Prostate gland (tissue), 2 donors: ENCODE measurements around the gene PRMT3. TPM values are rescaled to one million over a fixed set of nuclear protein-coding genes. Genes with fewer than 3 reads are reported as not detected.

Experiments
- DNase-seq: peaks from one replicate; pipeline ENCODE4 v3.0.0-alpha.2; 2019; ENCODE audit warnings: low spot score
- H3K27ac ChIP-seq, 2 donors: fragments of 200-600 bp; sonication (generic); 2 replicates each; pipeline ENCODE4 v1.5.1; 2017 to 2019
- H3K27me3 ChIP-seq: fragments of 200-600 bp; sonication (generic); replicated peaks from 2 replicates; pipeline ENCODE4 v1.5.1; 2019; ENCODE audit not compliant: insufficient read depth
- H3K36me3 ChIP-seq, 2 donors: fragments of 200-600 bp; sonication (generic); 1 replicate in 1 of 2; 2 replicates in 1 of 2; pipeline versions ENCODE4 v1.5.1 to v1.8.1; 2017 to 2019
- H3K4me1 ChIP-seq: fragments of 200-600 bp; sonication (generic); replicated peaks from 2 replicates; pipeline ENCODE4 v1.5.1; 2019
- H3K4me3 ChIP-seq, 2 donors: fragments of 200-600 bp; sonication (generic); 2 replicates each; pipeline ENCODE4 v1.5.1; 2017 to 2019
- H3K9me3 ChIP-seq: fragments of 200-600 bp; sonication (generic); 2 replicates; pipeline ENCODE4 v1.5.1; 2017
- POLR2A ChIP-seq: fragments of 450-650 bp; IDR thresholded peaks from one replicate; pipeline ENCODE4 v1.6.1; 2016; ENCODE audit warnings: antibody characterized with exemption, mild to moderate bottlenecking
- POLR2AphosphoS5 ChIP-seq: sonication (generic); formaldehyde crosslinking; IDR thresholded peaks from one replicate; pipeline ENCODE4 v1.6.1; 2017; ENCODE audit warnings: antibody characterized with exemption
- WGBS: methylation state at CpG from one replicate; pipeline ENCODE4 v1.1.5; 2018; 5-methylcytosine and 5-hydroxymethylcytosine counted together
- intact Hi-C: fragments of 100-400 bp; cut with DNase I; formaldehyde crosslinking; loops from one replicate; pipeline ENCODE4 v1.14.2; 2022
- total RNA-seq, 2 donors: library from RNA; depleted of rRNA; stranded (reverse); fragments of >200 nt; gene quantifications; one replicate each; pipeline ENCODE4 v1.1.0, GENCODE V29; 2016
- TF ChIP-seq, protein P1 (sequence below), 4 experiments: fragments of 200-600 bp in 2 of 4; fragments of 450-650 bp in 2 of 4; sonication (generic) in 2 of 4; IDR thresholded peaks; 1 replicate in 3 of 4; 2 replicates in 1 of 4; pipeline ENCODE4 v1.5.1; 2016 to 2019; ENCODE audit warnings: antibody characterized with exemption in 4 of 4, mild to moderate bottlenecking in 2 of 4, moderate library complexity in 2 of 4

The PRMT3 gene
- 10 to 100 TPM; 13.8 to 18.7 TPM for total RNA-seq

DNA sequence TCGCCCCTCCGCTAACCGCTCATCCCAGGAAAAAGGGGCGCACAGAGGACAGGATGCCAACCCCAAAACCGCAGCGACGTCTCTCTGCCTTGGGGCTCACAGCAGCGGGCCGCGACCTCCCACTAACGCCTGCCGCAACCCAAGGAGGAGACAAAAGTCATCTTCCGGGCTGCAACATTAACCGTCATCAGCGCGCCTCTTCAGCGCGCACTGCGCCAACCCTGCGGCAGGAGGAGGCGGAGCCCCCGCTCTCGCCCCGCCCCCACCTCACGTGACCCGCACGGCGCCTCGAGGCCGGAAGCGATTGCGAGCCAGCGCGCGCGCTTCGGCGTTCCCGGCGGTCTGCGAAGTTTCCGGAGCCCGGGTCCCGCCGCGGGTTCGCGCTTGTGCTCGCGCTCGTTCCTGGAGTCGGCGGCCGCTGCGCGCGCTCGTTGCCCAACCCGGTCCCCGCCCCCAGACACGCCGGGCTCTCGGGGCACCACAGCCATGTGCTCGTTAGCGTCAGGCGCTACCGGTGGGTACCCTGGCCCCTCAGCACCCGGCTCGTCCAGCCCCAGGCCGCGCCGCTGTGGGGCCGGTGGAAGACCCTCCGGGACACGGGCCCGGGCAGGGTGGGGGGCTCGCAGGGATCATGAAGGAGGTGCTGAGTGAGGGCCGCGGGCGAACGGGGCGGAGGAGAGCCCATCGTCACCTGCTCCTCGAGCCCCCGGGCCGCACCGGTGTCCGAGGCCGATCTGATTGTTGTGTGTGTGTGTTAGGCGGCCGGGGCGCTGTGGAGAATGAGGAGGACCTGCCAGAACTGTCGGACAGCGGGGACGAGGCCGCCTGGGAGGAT is at the start of gene PRMT3:
Gene PRMT3, plus strand, starts transcription at position 456 of the 835 bp plus-strand sequence. Its CDS starts 31 bp downstream, at position 487.
- intact Hi-C loops = loop anchor here (5.0 kb wide), 1 partner anchor 225 kb away; no protein-coding TSS in a partner anchor
- Histone ChIP-seq H3K27me3 (no peaks in the 10 kb centered on the region), H3K36me3 (no peaks in the 10 kb centered on the region), H3K9me3 (no peaks in the 10 kb centered on the region), H3K4me3 (peak within 1 kb of the TSS; percentile 80 to 92), H3K4me1 (no peaks in the 10 kb centered on the region), H3K27ac (peak within 1 kb of the TSS; percentile 90 to 93)
- WGBS = under 1% methylated on average over 48 of the region's 96 CpGs
- peak; percentile 87 for TF ChIP-seq POLR2AphosphoS5
- TF ChIP-seq, protein P1, sequence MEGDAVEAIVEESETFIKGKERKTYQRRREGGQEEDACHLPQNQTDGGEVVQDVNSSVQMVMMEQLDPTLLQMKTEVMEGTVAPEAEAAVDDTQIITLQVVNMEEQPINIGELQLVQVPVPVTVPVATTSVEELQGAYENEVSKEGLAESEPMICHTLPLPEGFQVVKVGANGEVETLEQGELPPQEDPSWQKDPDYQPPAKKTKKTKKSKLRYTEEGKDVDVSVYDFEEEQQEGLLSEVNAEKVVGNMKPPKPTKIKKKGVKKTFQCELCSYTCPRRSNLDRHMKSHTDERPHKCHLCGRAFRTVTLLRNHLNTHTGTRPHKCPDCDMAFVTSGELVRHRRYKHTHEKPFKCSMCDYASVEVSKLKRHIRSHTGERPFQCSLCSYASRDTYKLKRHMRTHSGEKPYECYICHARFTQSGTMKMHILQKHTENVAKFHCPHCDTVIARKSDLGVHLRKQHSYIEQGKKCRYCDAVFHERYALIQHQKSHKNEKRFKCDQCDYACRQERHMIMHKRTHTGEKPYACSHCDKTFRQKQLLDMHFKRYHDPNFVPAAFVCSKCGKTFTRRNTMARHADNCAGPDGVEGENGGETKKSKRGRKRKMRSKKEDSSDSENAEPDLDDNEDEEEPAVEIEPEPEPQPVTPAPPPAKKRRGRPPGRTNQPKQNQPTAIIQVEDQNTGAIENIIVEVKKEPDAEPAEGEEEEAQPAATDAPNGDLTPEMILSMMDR (IDR thresholded peaks at IDR 0.05) = peak; percentile 41 to 99 (median 96)
- peak; percentile 71 for TF ChIP-seq POLR2A
- DNase-seq = peak; percentile 94

DNA sequence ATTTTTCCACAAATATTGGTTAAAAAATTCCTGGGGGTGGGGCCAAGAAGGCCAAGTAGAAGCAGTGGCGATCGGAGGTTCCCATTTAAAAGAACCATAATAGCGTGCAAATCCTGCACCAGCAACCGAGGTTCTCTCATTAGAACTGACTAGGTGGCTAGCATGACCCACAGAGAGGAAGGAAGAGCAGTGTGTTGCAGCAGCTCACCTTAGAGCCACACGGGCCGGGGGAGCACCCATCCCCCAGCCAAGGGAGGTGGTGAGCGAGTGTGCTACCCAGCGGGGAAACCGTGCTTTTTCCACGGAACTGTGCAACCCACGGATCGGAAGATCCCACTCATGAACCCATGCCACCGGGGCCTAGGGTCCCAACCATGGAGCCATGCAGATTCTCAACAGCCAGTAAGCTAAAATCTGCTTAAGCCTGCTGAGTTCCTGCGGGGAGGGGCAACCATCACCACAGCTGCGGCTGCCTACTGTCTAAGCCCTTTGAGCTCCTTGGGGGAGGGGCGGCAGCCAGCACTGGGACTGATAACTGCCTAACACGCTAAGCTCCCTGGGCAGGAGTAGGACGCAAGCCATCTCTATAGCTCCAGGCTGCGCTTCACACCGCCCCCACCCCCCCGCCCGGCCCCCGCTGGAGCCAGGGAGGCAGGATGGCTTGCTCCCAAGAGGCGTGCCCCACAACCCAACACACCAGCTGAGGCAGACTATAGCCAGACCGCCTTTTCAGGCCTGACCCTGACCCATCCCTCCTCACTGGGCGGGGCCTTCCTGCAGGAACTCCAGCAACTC is 45.0 kb upstream of the PRMT3 start:
- no peaks in the 10 kb centered on the region for H3K9me3 ChIP-seq
- whole genome bisulfite sequencing = 32% methylated on average over 26 of the region's 26 CpGs
- no peak for TF ChIP-seq POLR2AphosphoS5
- no peak for TF ChIP-seq POLR2A
- TF ChIP-seq, protein P1 (IDR thresholded peaks at IDR 0.05) = no peak
- H3K4me3 ChIP-seq = no peak overlapping the region
- H3K4me1 ChIP-seq = no peaks in the 10 kb centered on the region
- peaks cover 7% of the 10 kb centered on the region for H3K27me3 ChIP-seq
- H3K36me3 ChIP-seq = no peaks in the 10 kb centered on the region
- no peak overlapping the region for H3K27ac ChIP-seq
- intact Hi-C loops = no loop called here
- no peak for DNase-seq

DNA sequence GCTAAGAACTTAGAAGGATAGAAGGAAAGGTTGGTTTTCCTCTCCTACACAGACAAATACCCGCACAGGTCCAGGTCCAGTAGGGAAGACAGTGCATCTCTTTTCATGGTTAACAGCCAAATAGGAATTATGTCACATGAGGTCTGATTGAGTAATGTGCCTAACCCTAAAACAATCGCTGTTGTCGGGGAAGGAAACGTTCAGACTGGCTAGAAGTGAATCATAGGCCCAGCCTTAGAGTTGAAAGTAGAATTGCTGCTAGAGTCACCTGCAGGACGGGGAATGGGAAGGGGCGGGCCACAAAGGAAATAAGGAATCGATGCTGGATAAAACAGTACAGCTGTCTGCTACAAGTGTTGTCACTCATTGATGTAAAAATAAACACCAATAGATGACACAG is 36.4 kb upstream of the PRMT3 start:
- intact Hi-C loops = no loop called here
- H3K9me3 ChIP-seq = no peaks in the 10 kb centered on the region
- DNase-seq = no peak

DNA sequence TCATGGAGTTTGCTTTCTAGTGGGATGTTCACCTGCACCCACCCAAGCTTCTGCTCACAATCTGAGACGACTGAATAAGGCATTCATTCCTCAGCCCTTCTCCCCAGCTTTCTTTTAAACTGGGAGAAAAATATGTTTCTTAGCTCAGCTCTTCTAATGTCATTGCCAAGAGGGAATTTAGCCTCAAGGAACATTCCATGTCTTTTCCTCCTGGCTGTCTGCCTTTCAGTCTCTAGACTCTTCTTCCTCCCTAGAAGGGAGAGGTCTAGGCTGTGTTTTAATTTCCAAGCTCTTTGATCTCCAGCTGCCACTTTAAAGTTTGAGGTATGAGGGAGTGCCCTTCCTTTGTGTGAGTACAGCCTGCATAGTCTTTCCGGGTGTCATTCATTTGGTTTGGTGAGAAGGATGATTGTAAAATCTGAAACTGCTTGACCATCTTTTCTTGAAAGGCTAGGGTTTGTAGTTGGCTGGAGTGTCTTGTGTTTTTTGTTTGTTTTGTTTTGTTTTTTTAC is 35.7 kb upstream of the PRMT3 start:
- H3K36me3 ChIP-seq = no peaks in the 10 kb centered on the region
- no peaks in the 10 kb centered on the region for H3K4me1 ChIP-seq
- H3K27me3 ChIP-seq = no peaks in the 10 kb centered on the region
- no peak for TF ChIP-seq POLR2AphosphoS5
- TF ChIP-seq, protein P1 (IDR thresholded peaks at IDR 0.05) = no peak
- no peak for TF ChIP-seq POLR2A
- H3K4me3 ChIP-seq = no peak overlapping the region
- DNase-seq = no peak
- no peak overlapping the region for H3K27ac ChIP-seq
- 33% methylated on average over 2 of the region's 2 CpGs for WGBS
- intact Hi-C loops = no loop called here
- no peaks in the 10 kb centered on the region for H3K9me3 ChIP-seq

More for the DNA sequence above, 36.4 kb upstream of the PRMT3 start:
- no peaks in the 10 kb centered on the region for H3K27me3 ChIP-seq
- no peak overlapping the region for H3K4me3 ChIP-seq
- TF ChIP-seq POLR2AphosphoS5 = no peak
- TF ChIP-seq POLR2A = no peak
- TF ChIP-seq, protein P1 (IDR thresholded peaks at IDR 0.05) = no peak
- H3K4me1 ChIP-seq = no peaks in the 10 kb centered on the region
- no peaks in the 10 kb centered on the region for H3K36me3 ChIP-seq
- WGBS = 76% methylated on average over 7 of the region's 7 CpGs
- no peak overlapping the region for H3K27ac ChIP-seq
